Measurements from ENCODE around the gene CXCR6.

Gene CXCR6

DNA sequence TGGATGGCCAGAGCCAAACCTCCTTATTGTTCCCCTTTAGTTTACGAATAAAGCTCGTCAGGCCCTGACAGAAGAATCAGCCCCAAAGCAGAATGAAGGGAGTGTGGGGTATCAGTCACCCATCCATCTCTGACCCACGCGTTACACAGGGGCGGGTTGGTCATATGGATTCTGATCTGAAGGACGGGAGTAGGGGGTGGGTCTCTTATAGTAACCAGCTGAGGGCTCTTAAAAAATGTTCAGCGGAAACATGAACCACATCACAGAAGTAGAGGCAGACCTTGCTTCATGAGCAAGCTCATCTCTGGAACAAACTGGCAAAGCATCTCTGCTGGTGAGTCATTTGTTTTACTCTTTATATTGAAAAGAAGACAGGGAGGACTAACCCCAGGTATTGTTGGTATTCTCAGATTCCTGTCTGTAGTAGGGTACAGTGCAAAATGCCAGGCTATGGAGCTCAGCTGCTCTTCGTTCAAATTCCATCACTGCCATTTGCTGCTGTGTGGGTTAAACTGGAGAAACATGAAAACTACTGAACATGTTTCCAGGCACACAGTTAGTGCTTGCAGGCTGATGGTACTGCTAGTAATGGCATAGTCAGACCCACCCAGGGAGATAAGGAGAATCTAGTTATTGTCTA, at the start of gene CXCR6:
Gene CXCR6 (plus strand): TSS at position 258 of the 640 bp plus-strand sequence. CDS start 3,018 bp downstream, outside the sequence.
- no peak for DNase-seq

DNA sequence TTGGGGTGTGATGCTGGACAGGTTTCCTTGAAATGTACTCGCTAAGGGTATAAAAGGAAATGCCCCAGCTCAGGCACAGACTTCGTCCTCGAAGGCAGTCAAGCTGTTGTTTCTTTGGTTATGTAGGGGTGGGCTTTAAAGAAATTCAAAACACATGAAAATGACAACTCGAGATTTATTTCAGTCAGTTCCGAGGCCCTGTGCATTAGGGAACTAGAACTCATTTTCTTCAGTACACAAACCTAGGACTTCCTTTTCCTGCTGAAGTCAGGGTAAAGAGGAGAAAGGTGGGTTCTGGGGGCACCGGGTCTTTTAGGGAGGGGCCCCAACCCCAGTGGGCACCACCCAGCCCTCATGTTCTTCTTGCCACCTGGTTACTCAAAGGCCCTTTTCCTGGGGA, 49.2 kb upstream of the CXCR6 start:
- no peak for DNase-seq

DNA sequence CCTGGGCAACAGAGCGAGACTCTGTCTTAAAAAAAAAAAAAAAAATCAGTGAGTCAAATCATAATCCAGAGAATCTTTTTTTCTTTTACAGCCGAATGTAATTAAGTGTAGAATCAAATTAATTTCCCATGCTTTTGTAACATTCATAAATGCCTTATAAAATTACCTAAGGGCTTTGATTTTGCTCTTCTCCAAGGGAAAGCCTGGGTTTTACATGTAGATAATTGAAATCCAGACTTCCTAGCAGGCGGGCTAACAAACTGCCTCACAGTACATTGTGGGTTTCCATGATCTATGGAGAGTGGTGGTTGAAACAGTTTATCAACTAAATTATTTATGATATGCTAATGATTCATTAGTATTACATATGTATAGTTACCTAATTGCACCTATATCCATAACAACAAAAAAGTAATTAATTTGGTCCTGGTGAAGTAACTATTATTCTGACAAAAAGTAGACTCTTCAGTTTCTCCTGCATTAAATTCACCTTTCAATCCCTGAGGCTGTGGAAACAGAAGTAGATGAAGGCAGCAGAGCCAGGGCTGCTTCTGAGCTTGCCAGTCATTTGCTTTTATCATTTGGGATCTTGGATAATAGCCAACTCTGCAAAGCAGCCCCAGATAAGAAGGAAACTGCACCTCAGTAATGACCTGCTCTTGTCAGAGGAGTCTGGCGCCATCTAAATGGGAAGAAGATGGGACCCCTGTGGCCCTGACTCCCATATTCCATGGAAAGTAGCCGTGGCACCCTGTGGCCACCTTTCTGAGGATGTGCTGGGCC, 47.4 kb upstream of the CXCR6 start:
- no peak for DNase-seq

DNA sequence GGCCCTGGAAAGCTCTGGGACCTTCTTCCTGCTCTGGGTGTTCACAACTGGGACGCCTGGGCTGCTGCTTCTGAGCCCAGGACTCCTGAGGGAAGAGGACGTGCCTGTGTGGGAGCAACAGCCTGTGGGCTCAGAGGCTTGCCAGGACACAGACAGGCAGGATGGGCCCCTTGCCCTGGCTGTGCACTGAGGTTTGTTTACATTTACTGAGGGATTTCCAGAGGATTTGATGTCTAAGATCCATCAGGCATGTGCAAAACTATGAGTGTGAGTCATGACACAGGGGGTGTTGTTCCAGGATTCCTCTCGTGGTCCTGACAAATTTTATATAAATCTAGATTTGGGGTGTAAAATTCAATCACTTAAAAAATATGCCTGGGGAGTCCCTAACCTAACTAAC, 46.3 kb upstream of the CXCR6 start:
- no peak for DNase-seq

DNA sequence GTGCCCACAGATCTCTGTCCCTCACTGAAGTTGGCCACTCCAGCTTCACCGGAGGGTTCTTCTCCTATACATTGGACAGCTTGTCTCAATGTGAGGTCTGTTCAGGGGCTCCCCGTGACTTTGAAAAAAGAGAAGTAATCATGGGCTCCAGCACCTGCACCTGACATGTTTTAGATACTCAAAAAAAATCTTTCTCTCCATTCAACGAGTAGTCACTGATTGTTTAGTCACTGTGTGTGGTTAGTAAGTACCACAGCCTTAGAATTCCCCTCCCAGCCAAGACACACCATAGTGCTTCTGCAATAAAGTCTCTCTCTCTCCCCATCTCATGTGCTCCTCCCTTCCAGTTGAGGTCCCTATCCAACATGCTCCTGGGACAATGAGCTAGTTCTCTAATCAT, 38.3 kb upstream of the CXCR6 start:
- no peak for DNase-seq

DNA sequence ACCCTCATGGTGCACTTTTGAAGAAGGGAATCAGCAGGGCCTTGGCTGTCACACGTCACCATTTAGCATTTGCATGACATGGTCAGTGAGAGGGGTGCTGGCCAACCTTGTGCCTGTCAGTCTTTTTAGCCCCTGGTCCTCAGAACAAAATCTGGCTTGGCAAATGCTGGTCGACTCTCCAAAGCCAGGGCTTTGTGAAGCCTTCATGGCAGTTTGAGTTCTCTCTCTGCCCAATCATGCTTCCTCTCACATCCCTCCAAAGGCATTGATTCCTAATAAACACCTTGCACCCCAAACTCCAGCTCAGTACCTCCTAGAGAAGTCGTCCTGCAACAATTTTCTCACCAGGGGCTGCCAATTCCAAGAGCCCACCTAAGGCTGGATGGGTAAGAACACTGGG, 37.5 kb upstream of the CXCR6 start:
- DNase-seq = no peak

DNA sequence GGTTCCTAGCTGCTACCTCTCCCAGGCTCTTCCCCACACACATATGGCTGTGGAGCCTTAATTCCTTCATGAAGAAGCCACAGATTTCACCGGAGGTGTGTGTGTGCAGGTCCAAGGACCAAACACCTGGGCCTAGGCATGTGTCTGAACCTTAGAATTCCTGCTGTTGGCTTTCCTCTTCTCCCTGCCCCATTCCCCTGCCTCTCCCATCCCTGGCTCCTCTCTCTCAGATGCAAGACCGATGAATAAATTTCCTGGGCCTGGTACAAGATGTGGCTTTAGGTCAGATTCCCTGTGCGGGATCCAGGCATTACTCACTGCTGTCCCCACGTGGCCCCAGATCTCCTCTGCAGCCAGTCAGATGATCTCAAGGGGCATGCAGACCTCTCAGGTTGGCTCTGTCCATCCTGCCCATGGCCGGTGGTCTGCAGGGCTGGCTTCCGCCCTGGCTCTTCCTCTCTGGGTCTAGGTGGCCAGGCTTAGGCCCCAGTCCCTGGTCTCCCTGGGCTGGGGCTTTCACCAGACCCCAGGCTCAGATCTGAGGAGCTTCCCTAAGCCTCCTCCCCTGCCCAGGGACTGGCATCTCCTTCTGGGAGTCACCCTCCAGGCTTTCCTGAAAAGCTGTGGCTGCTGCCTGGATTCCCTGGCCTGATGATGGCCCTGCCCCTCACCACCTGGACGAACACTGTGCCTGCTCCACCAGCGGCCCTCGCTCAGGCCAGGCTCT, 36.4 kb upstream of the CXCR6 start:
- no peak for DNase-seq

DNA sequence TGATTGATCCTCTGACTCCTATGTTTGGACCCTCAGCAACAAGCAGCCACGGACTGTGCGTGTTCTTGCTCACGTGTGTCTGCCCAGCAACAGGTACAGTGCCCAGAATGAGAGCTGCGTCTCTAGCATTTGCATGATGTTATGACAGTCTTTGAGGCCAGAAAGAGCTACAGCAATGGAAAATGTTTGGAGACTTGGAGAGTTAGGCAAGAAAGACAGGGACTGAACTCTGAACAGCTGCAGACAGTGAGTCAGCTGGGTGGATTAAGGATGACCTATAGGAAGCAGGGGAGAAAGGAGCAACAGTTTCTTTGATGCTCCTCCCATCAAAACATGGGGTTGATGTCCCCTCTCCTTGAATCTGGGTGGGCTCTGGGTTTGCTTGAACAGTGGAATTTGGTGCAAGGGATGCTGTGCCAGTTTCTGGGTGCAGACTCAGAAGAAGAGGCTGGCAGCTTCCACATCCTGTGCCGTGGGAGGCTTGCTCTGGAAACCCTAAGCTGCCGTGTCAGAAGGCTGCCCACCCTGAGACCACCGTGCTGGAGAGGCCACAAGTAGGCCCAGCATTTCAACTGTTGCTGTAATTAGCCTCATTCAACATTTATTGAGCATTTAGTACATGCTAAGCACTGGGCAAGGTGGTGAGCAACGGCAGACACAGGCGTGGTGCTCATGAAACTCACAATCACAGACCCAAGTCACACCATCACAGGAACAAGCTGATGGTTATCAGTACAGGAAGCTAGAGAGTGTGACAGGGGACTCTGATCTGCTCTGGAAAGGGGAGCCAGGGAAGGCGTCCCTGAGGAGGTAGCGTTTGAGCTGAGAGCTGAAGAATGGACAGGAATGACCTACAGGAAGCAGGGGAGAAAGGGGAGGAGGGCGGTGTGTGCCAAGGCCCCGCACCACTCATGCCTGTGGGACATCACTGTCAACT, 35.2 kb upstream of the CXCR6 start:
- no peak for DNase-seq

DNA sequence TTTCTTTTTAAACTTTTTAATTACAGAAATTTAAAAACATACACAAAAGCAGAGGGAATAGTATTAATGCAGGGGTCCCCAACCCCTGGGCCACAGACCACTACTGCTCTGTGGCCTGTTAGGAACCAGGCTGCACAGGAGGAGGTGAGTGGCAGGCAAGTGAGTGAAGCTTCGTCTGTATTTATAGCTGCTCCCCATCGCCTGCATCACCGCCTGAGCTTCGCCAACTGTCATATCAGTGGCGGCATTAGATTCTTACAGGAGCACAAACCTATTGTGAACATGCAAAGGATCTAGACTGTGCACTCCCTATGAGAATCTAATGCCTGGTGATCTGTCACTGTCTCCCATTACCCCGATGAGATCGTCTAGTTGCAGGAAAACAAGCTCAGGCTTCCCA, 34.5 kb upstream of the CXCR6 start:
- no peak for DNase-seq

DNA sequence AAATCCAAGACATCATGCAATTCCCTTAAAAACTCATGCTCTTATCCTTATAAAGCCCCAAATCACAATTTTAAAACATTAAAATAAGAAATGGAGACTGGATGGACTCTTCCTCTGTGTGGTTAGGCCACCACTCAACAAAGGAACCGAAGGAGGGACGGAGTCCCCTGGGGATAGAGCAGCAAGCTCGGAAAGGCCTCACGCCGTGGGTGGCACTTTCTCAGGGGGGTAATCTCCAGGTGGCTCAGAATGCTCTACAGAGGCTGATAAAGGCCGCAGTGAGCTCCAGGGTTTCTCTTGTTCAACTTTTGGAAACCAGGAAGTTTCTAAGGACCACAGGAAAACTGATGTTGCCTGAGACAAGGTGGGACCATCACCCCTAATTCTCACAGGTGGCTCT, 33.7 kb upstream of the CXCR6 start:
- no peak for DNase-seq

DNA sequence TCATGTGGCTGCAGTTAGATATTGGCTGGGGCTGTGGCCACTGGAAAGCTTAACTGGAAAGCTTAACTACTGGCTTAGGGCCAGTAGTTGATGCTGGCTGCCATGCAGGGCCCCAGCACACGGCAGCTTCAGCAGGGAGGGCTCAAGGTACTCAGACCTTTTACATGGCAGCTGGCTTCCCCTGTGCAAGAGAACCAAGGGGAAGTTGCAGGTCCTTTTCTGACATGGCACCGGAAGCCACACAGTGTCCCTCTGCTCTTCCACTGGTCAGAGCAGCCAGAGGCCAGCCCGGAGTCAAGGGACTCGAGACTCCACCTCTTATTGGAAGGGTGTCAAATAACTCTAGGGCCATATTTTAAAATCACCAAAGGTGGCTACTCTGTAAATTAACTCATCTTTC, 32.4 kb upstream of the CXCR6 start:
- no peak for DNase-seq

DNA sequence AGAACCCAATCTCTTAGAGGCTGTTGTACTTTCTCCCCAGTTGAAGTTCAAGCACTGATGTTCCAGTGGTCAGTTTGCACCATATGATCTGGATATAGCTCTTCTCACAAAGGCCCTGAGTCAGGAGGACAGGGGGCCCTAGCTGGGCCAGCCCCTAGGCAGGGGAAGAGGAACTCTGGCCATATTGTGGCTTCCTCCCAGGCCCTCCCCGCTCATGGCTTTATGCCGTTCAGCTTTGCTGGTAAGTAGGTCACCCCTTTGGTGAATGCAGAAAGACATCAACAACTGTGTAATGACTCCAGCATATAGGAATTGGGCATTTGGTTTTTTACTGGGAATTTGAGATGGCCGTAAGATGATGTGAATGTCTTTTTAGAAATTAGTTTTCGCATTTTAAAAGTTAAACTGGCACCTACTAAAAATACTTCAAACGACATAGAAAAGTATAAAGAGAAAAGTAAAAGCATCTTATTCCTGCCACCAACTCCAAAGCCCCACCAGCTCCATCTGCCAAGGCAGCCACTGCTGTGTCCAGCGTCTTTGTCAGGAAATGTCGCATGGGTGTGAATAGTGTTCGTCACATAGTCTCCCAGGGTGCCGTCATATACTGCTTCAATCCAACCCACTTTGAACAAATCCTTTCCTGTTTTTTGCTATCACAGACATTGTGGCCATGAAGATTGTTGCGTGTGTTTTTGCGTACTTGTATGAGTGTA, 31.6 kb upstream of the CXCR6 start:
- no peak for DNase-seq

DNA sequence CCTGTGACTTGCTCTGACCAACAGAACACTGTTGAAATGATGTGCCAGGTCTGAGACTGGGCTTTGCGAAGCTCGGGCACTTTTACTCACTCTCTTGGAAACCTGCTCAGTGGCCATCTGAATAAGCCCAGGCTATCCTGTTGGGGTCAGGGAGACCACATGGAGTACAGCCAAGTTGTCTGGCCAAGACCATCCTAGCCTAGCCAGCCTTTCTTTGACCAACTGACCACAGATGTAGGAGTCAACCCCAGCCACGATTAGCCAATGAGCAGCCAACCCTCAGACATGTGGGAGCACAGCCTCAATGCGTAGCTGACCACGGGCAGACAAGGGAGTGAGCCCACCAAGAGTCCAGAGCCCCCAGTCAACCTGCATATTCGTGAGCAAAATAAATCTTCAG, 30.8 kb upstream of the CXCR6 start:
- no peak for DNase-seq

DNA sequence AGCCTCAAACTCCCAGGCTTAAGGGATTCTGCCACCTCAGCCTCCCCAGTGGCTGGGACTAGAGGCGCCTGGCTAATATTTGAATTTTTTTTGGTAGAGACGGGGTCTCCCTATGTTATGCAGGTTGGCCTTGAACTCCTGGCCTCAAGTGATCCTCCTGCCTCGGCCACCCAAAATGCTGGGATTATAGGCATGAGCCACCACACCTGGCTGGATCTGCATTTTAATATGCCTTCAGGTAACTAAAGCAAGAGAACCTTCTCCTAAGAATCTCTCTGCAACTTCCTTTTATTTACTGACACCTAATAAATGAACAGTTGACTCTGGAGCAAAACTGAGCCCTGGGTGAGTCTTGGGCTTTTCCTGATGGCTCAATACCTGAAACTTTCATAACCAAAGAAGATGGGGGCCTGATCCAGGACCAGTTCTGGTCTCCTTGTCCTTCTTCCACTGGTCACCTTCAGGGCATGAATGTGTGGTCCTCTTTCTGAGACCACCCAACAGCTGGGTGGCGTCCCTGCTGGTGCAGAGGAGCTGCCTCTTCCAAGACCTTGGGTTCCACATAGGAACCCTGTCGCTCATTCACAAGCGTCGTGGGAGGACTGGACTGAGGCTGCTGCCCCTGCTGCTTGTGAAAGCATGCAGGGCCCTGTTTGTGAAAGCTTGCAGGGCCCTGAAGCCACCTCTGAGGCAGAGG, 28.8 kb upstream of the CXCR6 start:
- DNase-seq = no peak

DNA sequence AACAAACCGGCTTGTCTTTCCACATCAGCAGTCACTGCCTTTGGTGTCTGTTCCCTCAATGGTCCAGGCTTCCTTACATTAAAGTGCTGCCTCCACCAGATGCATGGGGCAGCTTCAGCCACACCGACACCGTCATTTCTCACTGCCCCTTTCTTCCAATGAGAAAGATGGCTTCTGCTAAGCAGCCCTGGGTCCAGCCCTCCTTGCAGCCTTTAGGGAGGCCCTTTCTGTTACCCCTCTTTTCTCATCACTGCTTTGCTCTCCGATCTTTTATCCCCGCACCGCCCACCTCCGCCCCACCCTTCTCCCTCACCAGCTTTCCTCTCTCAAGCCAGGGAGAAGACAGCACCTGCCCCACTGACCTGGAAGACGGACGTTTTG, 28.2 kb upstream of the CXCR6 start:
- DNase-seq = no peak

DNA sequence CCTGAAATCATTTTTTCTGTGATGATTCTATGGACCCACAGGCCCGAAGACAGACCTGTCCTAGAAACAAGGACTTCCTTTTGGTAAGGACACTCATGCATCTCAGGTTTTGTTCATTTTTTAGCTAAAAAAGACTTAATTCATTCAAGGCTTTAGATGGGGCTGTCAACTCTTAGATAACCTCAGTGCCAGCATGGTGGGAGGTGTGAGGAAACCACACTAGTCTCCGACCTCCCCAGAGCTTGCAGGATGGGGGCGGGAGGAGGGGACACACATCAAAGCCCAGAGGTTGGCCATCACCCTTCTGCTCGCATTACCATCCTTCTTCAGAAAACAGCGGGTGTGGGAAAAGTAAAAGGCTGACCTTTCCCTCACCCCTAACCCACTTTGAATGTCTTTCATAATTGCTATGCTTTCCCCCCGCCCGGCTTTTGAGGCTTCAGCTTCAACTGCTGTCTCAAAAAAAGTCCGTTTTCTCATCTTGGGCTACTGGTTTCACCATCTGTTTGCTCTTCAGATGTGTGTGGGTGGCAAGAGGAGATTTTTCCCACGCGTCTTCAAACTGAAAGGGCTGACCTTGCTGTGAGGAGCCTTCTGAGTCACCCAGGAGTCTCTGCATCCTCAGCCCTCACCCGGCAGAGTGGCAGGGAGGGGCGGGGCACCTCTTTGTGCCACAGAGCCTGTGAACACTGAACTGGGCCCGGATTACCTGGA, 27.6 kb upstream of the CXCR6 start:
- no peak for DNase-seq

DNA sequence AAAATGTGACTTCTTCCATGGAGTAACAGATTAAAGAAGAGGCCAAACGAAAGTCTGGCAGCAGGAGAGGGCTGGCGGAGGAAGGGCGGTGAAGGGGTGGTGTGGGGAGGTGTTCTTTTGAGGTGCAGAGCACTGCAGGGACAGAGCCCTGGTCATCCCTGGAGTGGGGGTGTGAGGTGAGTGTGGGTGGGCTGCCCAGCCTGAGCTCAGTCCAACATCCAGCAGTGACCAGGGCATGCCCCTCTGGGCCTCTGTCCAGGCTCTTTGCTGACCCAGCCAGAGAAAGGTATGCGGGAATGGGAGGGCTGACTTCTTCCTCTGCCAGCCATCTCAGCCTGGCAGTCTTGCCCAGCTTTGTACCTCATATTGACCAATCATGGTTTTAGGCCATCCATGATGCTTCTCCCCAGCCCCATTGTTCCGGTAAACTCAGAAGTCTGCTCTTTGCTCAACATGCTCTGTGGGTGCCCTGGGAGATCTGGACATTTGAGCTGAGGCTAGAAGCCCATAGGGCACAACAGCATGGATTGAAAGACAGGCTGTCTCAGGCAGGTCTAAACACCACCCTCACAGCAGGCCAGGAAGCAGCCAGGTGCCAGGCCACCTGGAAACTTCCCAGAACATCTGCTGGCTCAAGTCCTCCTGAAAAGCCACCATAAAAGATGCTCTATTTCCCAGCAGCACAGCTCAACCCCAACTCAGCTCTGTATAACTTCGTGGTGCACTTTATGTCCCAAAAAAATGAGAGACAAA, 25.9 kb upstream of the CXCR6 start:
- DNase-seq = no peak

DNA sequence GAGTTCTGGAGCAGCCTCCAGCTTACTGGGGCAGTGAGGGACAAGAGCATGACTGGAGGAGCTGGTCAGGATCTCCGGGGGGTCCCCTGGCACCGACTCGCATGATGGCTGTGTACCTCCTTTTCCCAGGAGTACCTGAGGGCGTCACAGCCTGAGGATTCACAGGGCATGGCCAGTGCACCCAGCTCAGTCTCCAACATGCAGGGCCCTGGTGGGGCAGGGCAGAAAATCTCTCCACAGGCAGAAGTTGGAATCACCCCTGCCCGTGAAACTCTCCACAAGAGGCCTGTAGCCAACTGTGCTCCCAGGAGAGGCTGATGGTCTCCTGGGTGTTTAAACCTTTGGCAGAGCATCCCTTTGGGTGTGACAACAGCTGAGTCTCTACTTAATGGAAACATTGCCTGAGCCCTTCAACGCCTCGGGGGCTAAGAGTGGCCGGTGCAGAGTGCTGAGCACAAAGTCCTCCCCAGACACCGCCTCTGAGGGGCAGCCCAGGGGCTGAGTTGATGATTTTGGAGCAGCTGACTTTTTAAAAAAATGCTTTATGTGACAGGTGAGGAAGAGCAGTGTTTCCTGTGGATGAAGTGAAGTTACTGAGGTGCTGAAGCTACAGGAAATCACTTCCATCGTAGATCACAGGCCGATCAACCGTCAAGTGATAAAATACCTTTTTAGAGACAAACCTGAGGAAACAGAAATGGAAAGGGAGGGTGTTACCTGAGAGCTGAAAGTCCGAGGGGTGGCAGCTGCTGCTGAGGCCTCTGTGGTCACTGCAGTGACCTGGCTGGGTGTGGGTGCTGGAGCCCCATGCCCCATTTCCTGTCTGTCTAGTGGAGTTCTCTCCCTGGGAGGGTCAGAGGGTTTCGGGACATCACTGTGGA, 21.9 kb upstream of the CXCR6 start:
- DNase-seq = no peak

DNA sequence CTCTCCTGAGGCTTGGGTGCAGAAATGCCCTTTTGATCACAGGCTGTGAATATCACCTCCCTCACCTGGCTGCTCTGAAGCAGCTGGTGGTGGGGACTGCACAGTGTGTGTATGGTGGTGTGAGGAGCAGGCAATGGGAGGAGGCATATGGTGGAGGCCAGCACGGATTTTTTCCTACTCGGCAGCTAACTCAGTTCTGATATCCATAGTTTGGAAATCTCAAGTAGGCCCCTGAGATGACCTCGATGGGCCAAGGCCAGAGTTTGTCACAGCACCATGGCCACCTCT, 21.3 kb upstream of the CXCR6 start:
- no peak for DNase-seq

Data from bone marrow (tissue), 2 donors.